GM21526 (cell line): Measurements from ENCODE around the gene ZNRF2.

Experiments used
- ATAC-seq: cut with Tn5 transposase; IDR thresholded peaks from one replicate; pipeline ENCODE4 v1.9.1; 2021; ENCODE audit warnings: moderate library complexity; ENCODE audit not compliant: unreplicated experiment, low FRiP score

ZNRF2 gene

DNA sequence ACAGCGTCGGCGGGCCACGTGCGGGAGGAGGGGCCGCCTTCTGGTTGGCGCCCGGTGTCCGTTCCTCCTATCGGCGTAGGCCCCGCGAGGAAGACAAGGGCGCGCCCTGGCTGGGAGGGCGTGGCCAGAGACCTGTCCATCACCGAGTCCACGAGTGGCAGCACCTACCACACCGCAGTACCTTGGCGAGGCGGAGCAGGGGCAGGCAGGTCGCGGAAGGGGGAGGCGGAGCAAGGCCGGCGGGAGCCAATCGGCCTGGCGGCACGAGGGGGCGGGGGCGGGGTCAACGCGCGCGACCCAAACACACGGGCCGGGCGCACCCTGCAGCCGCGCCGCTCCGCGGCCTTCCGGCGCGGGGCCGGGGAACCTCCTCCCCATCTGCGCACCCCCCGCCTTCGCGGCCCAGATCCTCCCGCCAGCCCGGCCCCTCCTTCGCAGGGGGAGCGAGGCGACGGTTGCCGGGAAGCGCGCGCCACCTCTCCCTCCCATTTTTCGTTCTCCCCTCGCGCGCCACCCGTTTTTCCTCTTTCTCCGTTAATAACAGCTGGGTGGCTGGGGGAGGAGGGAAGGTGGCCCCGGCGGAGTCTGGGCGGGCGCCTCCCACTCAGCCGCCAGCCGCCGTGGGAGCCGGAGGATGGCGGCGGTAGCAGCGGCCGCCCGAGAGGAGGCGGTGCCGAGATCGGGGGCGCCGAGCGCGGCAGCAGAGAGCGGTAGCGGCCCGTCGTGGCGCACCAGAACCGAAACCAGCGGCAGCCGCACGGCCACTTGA, at the start of gene ZNRF2:
ZNRF2 (plus strand) TSS at position 300 of the 769 bp plus-strand sequence. CDS start 761 bp downstream, outside the sequence.
- peak; percentile 85 for ATAC-seq

- ATAC-seq = no peak
Measured at GRCh38 chr7:30237271-30237695, 47.1 kb upstream of the ZNRF2 start.

- peak; percentile 58 for ATAC-seq
Measured at GRCh38 chr7:30238721-30239441, 45.5 kb upstream of the ZNRF2 start.

DNA sequence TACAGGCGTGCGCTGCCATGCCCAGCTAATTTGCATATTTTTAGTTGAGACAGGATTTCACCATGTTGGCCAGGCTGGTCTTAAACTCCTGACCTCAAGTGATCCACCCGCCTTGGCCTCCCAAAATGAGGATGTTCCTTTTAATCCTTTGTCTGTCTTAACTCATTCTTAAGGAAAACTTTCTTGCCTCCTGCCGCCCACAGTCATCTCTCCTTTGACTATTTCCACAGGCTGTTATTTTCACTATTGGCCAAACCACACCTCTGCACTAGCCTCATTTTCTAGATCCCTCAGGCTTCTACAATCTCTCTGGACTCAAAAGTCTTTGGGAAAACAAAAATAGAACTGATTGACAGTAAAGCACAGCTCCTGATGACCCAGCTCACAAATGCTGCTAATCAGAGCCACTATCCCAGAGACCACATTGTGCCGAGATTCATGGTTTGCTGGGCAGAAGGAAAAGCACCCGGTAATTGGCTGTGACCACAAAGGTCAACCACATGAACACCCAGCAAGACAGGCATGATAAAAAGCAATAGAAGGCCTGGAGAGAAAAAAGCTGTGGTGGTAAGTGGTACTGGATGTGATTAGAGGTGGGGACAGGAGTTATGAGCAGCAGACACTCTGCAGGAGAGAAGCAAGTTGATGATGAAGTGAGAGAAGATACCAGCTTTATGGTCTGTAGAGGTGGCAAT, 44.1 kb upstream of the ZNRF2 start:
- ATAC-seq = no peak

GRCh38 chr7:30241767-30242166, 42.6 kb upstream of the ZNRF2 start:
- no peak for ATAC-seq

DNA sequence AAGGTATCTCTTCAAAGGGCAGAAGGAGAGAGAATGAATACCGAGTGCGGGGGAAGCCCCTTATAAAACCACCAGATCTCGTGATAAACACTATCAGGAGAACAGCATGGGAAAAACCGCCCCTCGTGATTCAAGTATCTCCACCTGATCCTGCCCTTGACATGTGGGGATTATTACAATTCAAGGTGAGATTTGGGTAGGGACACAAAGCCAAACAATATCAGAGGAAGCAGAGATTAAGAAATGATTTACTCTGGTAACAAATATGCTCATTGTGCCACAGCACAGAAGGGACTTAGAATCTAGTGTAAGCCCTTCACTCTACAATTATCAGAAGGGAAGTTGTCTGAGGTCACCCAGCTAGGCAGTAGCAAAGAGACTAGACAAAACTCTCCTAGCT, 40.1 kb upstream of the ZNRF2 start:
- no peak for ATAC-seq

DNA sequence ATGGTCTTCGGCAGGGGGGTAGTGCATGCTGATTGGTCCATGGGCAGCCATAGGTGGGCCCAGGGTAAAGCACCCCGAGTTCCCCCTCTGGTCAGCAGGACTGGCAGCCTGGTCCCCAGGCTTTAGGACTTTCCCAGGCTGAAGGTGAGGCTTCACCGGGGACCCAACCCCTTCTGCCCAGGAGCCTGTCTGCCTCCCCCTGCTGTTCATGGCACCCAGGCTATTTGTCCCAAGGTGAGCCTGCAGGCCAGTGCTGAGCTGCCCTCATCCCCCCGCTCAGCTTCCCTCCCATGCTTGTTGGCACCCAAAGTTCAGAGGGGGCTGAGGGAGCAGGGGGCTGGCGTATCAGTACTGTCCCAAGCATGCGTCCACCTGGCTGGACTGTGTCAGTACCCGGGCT, 38.5 kb upstream of the ZNRF2 start:
- ATAC-seq = no peak

DNA sequence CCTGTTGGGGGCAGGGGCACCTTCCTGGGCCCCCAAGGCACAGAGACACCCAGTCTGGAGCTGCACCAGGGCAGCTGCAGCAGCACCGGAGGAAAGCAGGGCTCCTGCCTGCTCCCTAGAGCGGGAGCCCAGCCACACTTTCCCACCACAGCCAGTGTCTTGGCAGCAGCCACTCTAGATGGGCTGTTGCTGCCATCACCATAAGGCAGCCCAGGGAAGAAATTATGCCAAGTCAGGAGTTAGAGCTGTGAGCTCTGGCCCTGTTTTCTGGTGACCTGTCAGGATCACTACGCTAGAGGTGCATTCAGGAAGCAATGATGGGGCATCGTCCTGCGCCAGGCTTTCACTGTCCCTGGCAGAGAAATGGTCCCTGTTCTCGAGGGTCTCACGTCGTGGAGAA, 38.0 kb upstream of the ZNRF2 start:
- no peak for ATAC-seq

DNA sequence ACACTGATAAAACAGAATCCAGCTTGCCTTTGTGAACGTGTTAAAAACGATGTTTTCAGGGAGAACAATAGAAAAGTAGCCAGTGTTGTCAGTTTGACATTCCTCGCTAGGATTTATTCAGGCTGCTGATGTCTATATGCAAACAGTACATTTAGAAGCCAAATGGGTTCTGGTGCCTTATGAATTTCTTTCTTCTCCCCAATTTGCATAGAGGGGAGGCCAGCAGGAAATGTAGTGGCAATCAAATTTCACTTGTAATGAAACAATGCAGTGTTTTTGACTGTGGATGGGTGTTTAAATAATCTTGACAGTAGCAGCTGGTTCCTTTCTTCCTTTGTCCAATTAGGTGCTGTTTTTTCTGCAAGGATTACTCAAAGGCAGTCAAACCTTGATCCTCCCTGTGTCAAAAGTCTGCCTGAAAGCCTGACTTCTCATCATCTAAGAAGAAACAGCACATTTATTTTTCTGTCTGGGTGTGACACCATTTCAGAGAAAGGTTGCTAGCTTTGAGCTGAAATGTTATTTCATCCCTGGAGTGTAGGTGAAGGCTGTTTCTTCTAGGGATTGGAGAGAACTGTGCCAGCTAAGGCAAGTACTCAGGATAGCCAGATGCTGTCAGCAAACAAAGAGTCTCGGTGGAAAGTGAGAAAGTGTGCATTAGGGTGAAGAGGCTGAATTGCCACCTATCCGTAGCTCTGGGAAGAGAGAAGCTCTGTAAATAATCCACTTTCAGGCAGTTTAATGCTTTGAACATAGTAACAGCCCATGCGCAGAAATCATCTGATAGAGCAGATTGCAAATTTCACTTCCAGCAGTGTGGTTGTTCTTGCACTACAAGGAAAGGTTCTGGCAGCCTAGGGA, 36.6 kb upstream of the ZNRF2 start:
- ATAC-seq = no peak

DNA sequence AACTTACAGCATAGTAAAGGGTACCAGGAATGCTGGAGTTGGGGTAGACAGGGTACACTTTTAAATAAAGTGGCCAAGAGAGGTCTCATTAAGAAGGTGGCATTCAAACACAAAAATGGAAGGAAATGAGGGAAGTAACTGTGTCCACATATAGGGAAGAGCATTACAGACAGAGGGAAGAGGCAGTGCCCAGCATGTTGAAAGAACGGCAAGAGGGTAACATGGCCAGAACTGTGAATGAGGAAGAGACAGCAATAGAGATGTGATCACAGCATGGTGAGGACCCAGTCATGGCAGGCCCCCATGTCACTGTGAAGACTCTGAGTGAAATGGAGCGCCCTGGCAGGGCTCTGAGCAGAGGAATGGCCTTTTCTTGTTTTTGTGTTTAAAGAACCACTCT, 35.1 kb upstream of the ZNRF2 start:
- no peak for ATAC-seq

DNA sequence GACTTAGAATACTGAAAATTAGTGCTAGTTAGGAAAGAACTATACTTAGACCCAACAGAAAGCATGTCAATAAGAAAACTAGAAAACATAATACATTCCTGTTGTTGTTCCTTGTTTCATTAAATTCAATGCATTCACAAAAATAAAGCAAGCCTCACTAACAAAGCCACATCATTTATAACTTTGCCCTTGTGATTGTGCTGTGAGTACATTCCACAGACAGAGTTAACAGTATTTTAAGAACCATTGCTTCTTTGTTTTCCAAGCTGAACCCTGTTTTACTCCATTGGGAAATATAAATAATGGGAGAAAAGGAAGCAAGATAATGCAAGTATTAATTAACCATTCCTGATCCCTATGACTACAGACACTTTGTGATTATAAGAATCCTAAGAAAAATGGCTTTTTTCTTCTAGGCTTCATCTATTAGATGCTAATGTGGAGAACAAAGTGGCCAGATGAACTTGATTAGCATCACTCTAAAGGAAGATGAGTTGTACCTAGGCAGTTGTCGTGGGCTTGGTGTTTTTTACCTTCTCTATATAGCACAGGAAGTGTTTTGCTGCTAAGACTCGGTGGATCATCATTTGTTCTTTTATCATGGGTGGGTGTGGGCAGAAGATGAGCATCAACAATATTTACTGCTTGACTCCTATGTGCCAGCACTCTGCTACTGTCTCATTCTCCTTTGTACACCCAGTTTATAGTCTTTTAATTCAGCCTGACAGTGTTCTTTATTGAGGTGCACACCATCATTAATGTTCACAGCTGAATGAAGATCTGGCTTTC, 34.2 kb upstream of the ZNRF2 start:
- ATAC-seq = no peak

- ATAC-seq = no peak
Measured at GRCh38 chr7:30251708-30252329, 32.6 kb upstream of the ZNRF2 start.

GRCh38 chr7:30252885-30253795, 31.3 kb upstream of the ZNRF2 start:
- no peak for ATAC-seq

GRCh38 chr7:30253796-30254165, 30.6 kb upstream of the ZNRF2 start:
- no peak for ATAC-seq

GRCh38 chr7:30254248-30254647, 30.1 kb upstream of the ZNRF2 start:
- ATAC-seq = no peak

DNA sequence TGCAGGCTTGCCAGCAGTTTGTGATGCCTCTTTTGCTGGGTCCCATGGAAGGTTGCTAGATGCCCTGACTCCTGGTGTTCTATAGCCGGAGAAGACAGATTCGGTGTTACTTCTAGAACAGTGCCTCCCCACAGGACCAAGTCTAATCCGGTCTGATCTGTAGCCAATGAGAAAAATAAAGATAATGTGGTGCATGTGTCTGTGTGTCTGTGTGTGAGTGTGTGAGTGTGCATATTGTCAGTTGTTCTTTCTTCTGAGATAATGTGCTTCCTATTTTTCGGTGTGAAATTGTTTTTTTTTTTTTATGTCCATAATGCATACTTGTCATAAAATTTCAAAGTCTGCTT, 29.7 kb upstream of the ZNRF2 start:
- no peak for ATAC-seq

GRCh38 chr7:30255064-30255769, 29.2 kb upstream of the ZNRF2 start:
- no peak for ATAC-seq

- no peak for ATAC-seq
Measured at GRCh38 chr7:30256349-30256858, 28.0 kb upstream of the ZNRF2 start.
